Measurements from ENCODE around the gene LAMB1. TPM values are rescaled to one million over a fixed set of nuclear protein-coding genes. Genes with fewer than 3 reads are reported as not detected.
A peak's percentile ranks its signal among the peaks of the same experiment; 100 is the strongest.

LAMB1 gene
- total and polyA plus RNA-seq, 2 of the 13 experiments (the other 11 are each of a cell fraction or from before 2014, with no cell fraction given) = 109 to 124 TPM

GRCh38 chr7:107967420-107967819 is 35.5 kb downstream of the LAMB1 start (continued):
- TF ChIP-seq GRHL1 (CRISPR knock-in tag; conservative IDR thresholded peaks at IDR 0.05) (no peak), IRF2 (CRISPR knock-in tag; IDR thresholded peaks at IDR 0.05) (peak; percentile 60; the same call in 1 of the 2 replicates), ZNF564 (CRISPR knock-in tag; IDR thresholded peaks at IDR 0.05) (no peak), PPARG (CRISPR knock-in tag; conservative IDR thresholded peaks at IDR 0.05) (peak; percentile 94), ZNF646 (CRISPR knock-in tag; IDR thresholded peaks at IDR 0.05) (peak; percentile 48; the same call in 1 of the 2 replicates), MTF1 (CRISPR knock-in tag; IDR thresholded peaks at IDR 0.05) (0 out of 2 replicates have a peak, but pooled peaks have one; percentile 23), CREM (IDR thresholded peaks at IDR 0.05) (peak; percentile 69), CREM (CRISPR knock-in tag; IDR thresholded peaks at IDR 0.05) (no peak), ZNF841 (CRISPR knock-in tag; IDR thresholded peaks at IDR 0.05; ENCODE audit: borderline replicate concordance) (no peak), HMG20A (CRISPR knock-in tag; IDR thresholded peaks at IDR 0.05; ENCODE audit: borderline replicate concordance) (peak; percentile 91; the same call in 1 of the 2 replicates), ETV5 (CRISPR knock-in tag; IDR thresholded peaks at IDR 0.05; ENCODE audit: borderline replicate concordance) (peak; percentile 46; the same call in 1 of the 2 replicates), MXD1 (CRISPR knock-in tag; IDR thresholded peaks at IDR 0.05) (no peak), HNF1A (IDR thresholded peaks at IDR 0.05; ENCODE audit: low read depth) (no peak), HNF1A (CRISPR knock-in tag; IDR thresholded peaks at IDR 0.05; ENCODE audit: borderline replicate concordance) (peak; percentile 31; the same call in 1 of the 2 replicates), ATF1 (CRISPR knock-in tag; IDR thresholded peaks at IDR 0.05) (peak; percentile 47; the same call in 1 of the 2 replicates), SOX13 (IDR thresholded peaks at IDR 0.05) (0 out of 2 replicates have a peak, but pooled peaks have one; percentile 18), SOX13 (CRISPR knock-in tag; conservative IDR thresholded peaks at IDR 0.05 in 1 of 2, IDR thresholded peaks at IDR 0.05 in 1 of 2) (peak in 1 of 2 experiments; percentile 93; a peak in 2 of 4 replicates)

All from HepG2 (cell line).